ENCODE measurements around the gene TUT1. TPM values are rescaled to one million over a fixed set of nuclear protein-coding genes. Genes with fewer than 3 reads are reported as not detected.
A peak's percentile ranks its signal among the peaks of the same experiment; 100 is the strongest.

Gene TUT1
- total and polyA plus RNA-seq, 2 of the 4 experiments (the other 2 are of a cell fraction) = 4.3 to 10.1 TPM

GRCh38 chr11:62610814-62611704 lies 19.7 kb upstream of the TUT1 start (continued):
- TF ChIP-seq FOS (IDR thresholded peaks at IDR 0.05; ENCODE audit: low read depth, low read length) (no peak), CHD1 (IDR thresholded peaks at IDR 0.05; ENCODE audit: low read depth, low read length) (no peak), RCOR1 (IDR thresholded peaks at IDR 0.05; ENCODE audit: insufficient replicate concordance, low read length) (no peak)

GRCh38 chr11:62610403-62610802 lies 19.1 kb upstream of the TUT1 start:
- Histone ChIP-seq H3K9me1 (ENCODE audit: insufficient read depth, low read length) (no peaks in the 10 kb centered on the region), H3K23ac (ENCODE audit: low read depth, low read length) (0 out of 2 replicates have a peak overlapping the region, but pooled peaks have one; percentile 11), H2BK15ac (ENCODE audit: low read depth, low read length) (no peak overlapping the region), H3K4ac (ENCODE audit: low read depth, low read length) (no peak overlapping the region), H3K36me3 (ENCODE audit: control insufficient read depth, insufficient read depth, low read length) (peaks cover 29% of the 10 kb centered on the region), H3K4me1 (ENCODE audit: control insufficient read depth, insufficient read depth, low read length) (peaks cover 10% of the 10 kb centered on the region), H4K8ac (ENCODE audit: low read depth in 2 of 2, low read length in 2 of 2) (no peak overlapping the region; a peak in 1 of 4 replicates), H2BK20ac (ENCODE audit: low read depth, low read length) (no peak overlapping the region), H3K4me2 (ENCODE audit: low read depth, low read length) (no peak overlapping the region), H2BK5ac (ENCODE audit: low read depth, low read length, poor library complexity, severe bottlenecking) (no peak overlapping the region), H3K9me3 (ENCODE audit: control insufficient read depth, insufficient read depth, low read length) (no peaks in the 10 kb centered on the region), H4K5ac (ENCODE audit: low read depth, low read length) (no peak overlapping the region), H4K20me1 (ENCODE audit: insufficient read depth, low read length) (peaks cover 11% of the 10 kb centered on the region), H3K56ac (ENCODE audit: extremely low read depth, insufficient read depth, low read length) (no peak overlapping the region), H3K18ac (ENCODE audit: low read depth, low read length) (no peak overlapping the region), H3K9ac (ENCODE audit: low read depth, low read length) (no peak overlapping the region), H3K4me3 (ENCODE audit: insufficient read depth, low read depth, low read length) (no peak overlapping the region), H4K91ac (ENCODE audit: insufficient read depth, low read depth, low read length) (no peak overlapping the region), H2AK5ac (ENCODE audit: low read depth, low read length) (no peak overlapping the region), H2AK9ac (replicated peaks; ENCODE audit: low read depth, low read length, poor library complexity) (no peak overlapping the region), H2AFZ (replicated peaks; ENCODE audit: low read length, poor library complexity) (no peak overlapping the region), H3K27ac (ENCODE audit: insufficient read depth, low read length) (no peak overlapping the region), H3K79me1 (ENCODE audit: low read depth in 1 of 2, low read length in 2 of 2) (peaks cover 14 to 21% of the 10 kb centered on the region in 2 experiments; a peak in 3 of 4 replicates), H3K27me3 (ENCODE audit: control insufficient read depth, insufficient read depth, low read length) (no peaks in the 10 kb centered on the region), H3K14ac (replicated peaks; ENCODE audit: low read depth, low read length) (no peak overlapping the region), H2BK120ac (ENCODE audit: low read depth, low read length) (no peak overlapping the region)
- ChIA-PET CTCF (no interaction called here), POLR2A (ENCODE audit: unreplicated experiment) (no interaction called here)
- DNase-seq (no peak), ATAC-seq (ENCODE audit: low read depth) (no peak)
- dilution Hi-C loops (cut with HindIII; ENCODE audit: low sequenced_read_pairs, unreplicated experiment) (no loop called here), intact Hi-C loops (cut with micrococcal nuclease) (loop anchor here (5.0 kb wide), 1 partner anchor 252 kb away; no protein-coding TSS in a partner anchor), in situ Hi-C loops (cut with MboI; ENCODE audit: low sequenced_read_pairs) (no loop called here)
- 88% methylated on average over 2 of the region's 6 CpGs; no CpG with 5 or more reads in 1 of the 2 experiments for WGBS, 2 experiments (ENCODE audit: extremely low coverage in 2 of 2, insufficient read length in 1 of 2)
- BruUV-seq (replicated peaks) = no TSS peak
- TF ChIP-seq CTCF (conservative IDR thresholded peaks at IDR 0.05; ENCODE audit: low read depth, low read length) = no peak
- no peak for TF ChIP-seq RCOR1 (IDR thresholded peaks at IDR 0.05; ENCODE audit: insufficient replicate concordance, low read length)
- no peak for TF ChIP-seq SMC3 (IDR thresholded peaks at IDR 0.05; ENCODE audit: low read depth, low read length)
- no peak for TF ChIP-seq USF2 (IDR thresholded peaks at IDR 0.05; ENCODE audit: low read depth, low read length)
- TF ChIP-seq FOS (IDR thresholded peaks at IDR 0.05; ENCODE audit: low read depth, low read length) = no peak
- no peak for TF ChIP-seq NFE2L2 (IDR thresholded peaks at IDR 0.05; ENCODE audit: low read depth, low read length)
- TF ChIP-seq ELK1 (IDR thresholded peaks at IDR 0.05; ENCODE audit: borderline replicate concordance, low read depth, low read length) = no peak
- TF ChIP-seq MAZ (IDR thresholded peaks at IDR 0.05; ENCODE audit: borderline replicate concordance, low read depth, low read length) = no peak
- no peak for TF ChIP-seq MAFK (IDR thresholded peaks at IDR 0.05; ENCODE audit: low read depth, low read length)
- TF ChIP-seq RAD21 (IDR thresholded peaks at IDR 0.05; ENCODE audit: low read length) = no peak
- TF ChIP-seq POLR2A (IDR thresholded peaks at IDR 0.05; ENCODE audit: low read depth, low read length) = no peak
